SK-N-SH treated with all-trans-retinoic acid at 6 μM for 48 hours (cell line): ENCODE measurements around the gene KLHDC8A.
"Not testable (repeated sequence)": the region's sequence is repeated elsewhere in the genome, so short reads cannot be mapped to it uniquely, and the experiment has no call there.

Experiments
- ATAC-seq: fragments of 200-7000 bp; cut with Tn5 transposase; 3 replicates; pipeline ENCODE4 v1.9.1; 2020; ENCODE audit warnings: mild to moderate bottlenecking, moderate library complexity
- ARNTL ChIP-seq: fragments of 450-650 bp; formaldehyde crosslinking; IDR thresholded peaks from 2 replicates; pipeline ENCODE4 v1.5.0; 2020; ENCODE audit warnings: low read depth, mild to moderate bottlenecking, moderate library complexity, borderline replicate concordance
- BACH2 ChIP-seq: fragments of 250-450 bp; sonication (Bioruptor Pico); IDR thresholded peaks from 2 replicates; pipeline ENCODE4 v1.9.0; 2021; ENCODE audit warnings: mild to moderate bottlenecking, borderline replicate concordance
- CSDC2 ChIP-seq: fragments of 250-450 bp; sonication (Bioruptor Pico); IDR thresholded peaks from 2 replicates; pipeline ENCODE4 v1.5.0; 2020; ENCODE audit warnings: mild to moderate bottlenecking, moderate library complexity
- ESRRG ChIP-seq: fragments of 250-450 bp; sonication (Bioruptor Pico); IDR thresholded peaks from 2 replicates; pipeline ENCODE4 v1.6.1; 2021; ENCODE audit warnings: mild to moderate bottlenecking
- GLIS3 ChIP-seq: fragments of 250-450 bp; sonication (Bioruptor Pico); IDR thresholded peaks from 2 replicates; pipeline ENCODE4 v1.5.0; 2020; ENCODE audit warnings: mild to moderate bottlenecking, moderate library complexity
- ISL1 ChIP-seq: fragments of 250-450 bp; sonication (Bioruptor Pico); IDR thresholded peaks from 2 replicates; pipeline ENCODE4 v2.1.2; 2022; ENCODE audit warnings: mild to moderate bottlenecking, moderate library complexity
- OSR1 ChIP-seq: fragments of 250-450 bp; sonication (Bioruptor Pico); IDR thresholded peaks from 2 replicates; pipeline ENCODE4 v1.8.0; 2022; ENCODE audit warnings: moderate library complexity, mild to moderate bottlenecking, inconsistent platforms
- PATZ1 ChIP-seq: fragments of 250-450 bp; sonication (Bioruptor Pico); IDR thresholded peaks from 2 replicates; pipeline ENCODE4 v1.8.0; 2020; ENCODE audit warnings: mild to moderate bottlenecking, moderate library complexity, borderline replicate concordance
- POU6F1 ChIP-seq: fragments of 250-450 bp; sonication (Bioruptor Pico); IDR thresholded peaks from 2 replicates; pipeline ENCODE4 v1.8.0; 2021; ENCODE audit warnings: low read depth, mild to moderate bottlenecking, moderate library complexity, borderline replicate concordance
- PPARA ChIP-seq: fragments of 250-450 bp; sonication (Bioruptor Pico); IDR thresholded peaks from 2 replicates; pipeline ENCODE4 v1.5.0; 2020; ENCODE audit warnings: mild to moderate bottlenecking, borderline replicate concordance
- RARB ChIP-seq: fragments of 250-450 bp; sonication (Bioruptor Pico); IDR thresholded peaks from 2 replicates; pipeline ENCODE4 v1.8.0; 2021; ENCODE audit warnings: mild to moderate bottlenecking, moderate library complexity
- SNAI2 ChIP-seq: fragments of 250-450 bp; sonication (Bioruptor Pico); IDR thresholded peaks from 2 replicates; pipeline ENCODE4 v1.5.0; 2020; ENCODE audit warnings: mild to moderate bottlenecking, moderate library complexity
- TCF4 ChIP-seq: fragments of 250-450 bp; sonication (Bioruptor Pico); IDR thresholded peaks from 2 replicates; pipeline ENCODE4 v1.8.0; 2021; ENCODE audit warnings: mild to moderate bottlenecking, moderate library complexity, borderline replicate concordance
- TOX ChIP-seq: fragments of 250-450 bp; sonication (Bioruptor Pico); IDR thresholded peaks from 2 replicates; pipeline ENCODE4 v1.8.0; 2021; ENCODE audit warnings: mild to moderate bottlenecking, moderate library complexity, borderline replicate concordance
- ZC3H10 ChIP-seq: fragments of 250-450 bp; sonication (Bioruptor Pico); IDR thresholded peaks from 2 replicates; pipeline ENCODE4 v1.5.1; 2021; ENCODE audit warnings: mild to moderate bottlenecking, moderate library complexity
- ZFP3 ChIP-seq: fragments of 250-450 bp; sonication (Bioruptor Pico); IDR thresholded peaks from 2 replicates; pipeline ENCODE4 v1.5.0; 2020; ENCODE audit warnings: mild to moderate bottlenecking, moderate library complexity
- ZFP30 ChIP-seq: fragments of 450-650 bp; formaldehyde crosslinking; IDR thresholded peaks from 2 replicates; pipeline ENCODE4 v1.5.0; 2022; ENCODE audit warnings: mild to moderate bottlenecking, moderate library complexity
- ZNF565 ChIP-seq: fragments of 450-650 bp; formaldehyde crosslinking; conservative IDR thresholded peaks from 2 replicates; pipeline ENCODE4 v1.5.0; 2020; ENCODE audit warnings: low read depth, mild to moderate bottlenecking, moderate library complexity
- ZNF70 ChIP-seq: fragments of 450-650 bp; formaldehyde crosslinking; IDR thresholded peaks from 2 replicates; pipeline ENCODE4 v1.5.0; 2020; ENCODE audit warnings: mild to moderate bottlenecking, moderate library complexity
- ZNF8 ChIP-seq: fragments of 450-650 bp; formaldehyde crosslinking; IDR thresholded peaks from 2 replicates; pipeline ENCODE4 v1.5.0; 2020; ENCODE audit warnings: mild to moderate bottlenecking, moderate library complexity
- TF ChIP-seq, protein P1 (sequence below): fragments of 250-450 bp; sonication (Bioruptor Pico); IDR thresholded peaks from 2 replicates; pipeline ENCODE4 v1.5.1; 2021; ENCODE audit warnings: mild to moderate bottlenecking, moderate library complexity
- TF ChIP-seq, protein P2 (sequence below): fragments of 250-450 bp; sonication (Bioruptor Pico); IDR thresholded peaks from 2 replicates; pipeline ENCODE4 v1.5.1; 2020; ENCODE audit warnings: low read depth, mild to moderate bottlenecking, moderate library complexity
- TF ChIP-seq, protein P3 (sequence below): fragments of 250-450 bp; sonication (Bioruptor Pico); IDR thresholded peaks from 2 replicates; pipeline ENCODE4 v1.5.0; 2020; ENCODE audit warnings: mild to moderate bottlenecking, moderate library complexity

KLHDC8A gene

GRCh38 chr1:205300149-205300548 lies 56.6 kb downstream of the KLHDC8A start:
- TF ChIP-seq ARNTL (CRISPR knock-in tag) = no peak
- TF ChIP-seq, protein P1, sequence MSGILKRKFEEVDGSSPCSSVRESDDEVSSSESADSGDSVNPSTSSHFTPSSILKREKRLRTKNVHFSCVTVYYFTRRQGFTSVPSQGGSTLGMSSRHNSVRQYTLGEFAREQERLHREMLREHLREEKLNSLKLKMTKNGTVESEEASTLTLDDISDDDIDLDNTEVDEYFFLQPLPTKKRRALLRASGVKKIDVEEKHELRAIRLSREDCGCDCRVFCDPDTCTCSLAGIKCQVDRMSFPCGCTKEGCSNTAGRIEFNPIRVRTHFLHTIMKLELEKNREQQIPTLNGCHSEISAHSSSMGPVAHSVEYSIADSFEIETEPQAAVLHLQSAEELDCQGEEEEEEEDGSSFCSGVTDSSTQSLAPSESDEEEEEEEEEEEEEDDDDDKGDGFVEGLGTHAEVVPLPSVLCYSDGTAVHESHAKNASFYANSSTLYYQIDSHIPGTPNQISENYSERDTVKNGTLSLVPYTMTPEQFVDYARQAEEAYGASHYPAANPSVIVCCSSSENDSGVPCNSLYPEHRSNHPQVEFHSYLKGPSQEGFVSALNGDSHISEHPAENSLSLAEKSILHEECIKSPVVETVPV (CRISPR knock-in tag) = no peak
- TF ChIP-seq ZFP3 = no peak
- TF ChIP-seq CSDC2 (CRISPR knock-in tag) = no peak
- no peak for TF ChIP-seq POU6F1 (CRISPR knock-in tag)
- TF ChIP-seq, protein P2, sequence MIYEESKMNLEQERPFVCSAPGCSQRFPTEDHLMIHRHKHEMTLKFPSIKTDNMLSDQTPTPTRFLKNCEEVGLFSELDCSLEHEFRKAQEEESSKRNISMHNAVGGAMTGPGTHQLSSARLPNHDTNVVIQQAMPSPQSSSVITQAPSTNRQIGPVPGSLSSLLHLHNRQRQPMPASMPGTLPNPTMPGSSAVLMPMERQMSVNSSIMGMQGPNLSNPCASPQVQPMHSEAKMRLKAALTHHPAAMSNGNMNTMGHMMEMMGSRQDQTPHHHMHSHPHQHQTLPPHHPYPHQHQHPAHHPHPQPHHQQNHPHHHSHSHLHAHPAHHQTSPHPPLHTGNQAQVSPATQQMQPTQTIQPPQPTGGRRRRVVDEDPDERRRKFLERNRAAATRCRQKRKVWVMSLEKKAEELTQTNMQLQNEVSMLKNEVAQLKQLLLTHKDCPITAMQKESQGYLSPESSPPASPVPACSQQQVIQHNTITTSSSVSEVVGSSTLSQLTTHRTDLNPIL (CRISPR knock-in tag) = no peak
- TF ChIP-seq ZNF70 (CRISPR knock-in tag) = no peak
- TF ChIP-seq BACH2 = no peak
- no peak for TF ChIP-seq PPARA (CRISPR knock-in tag)
- ATAC-seq = no peak

GRCh38 chr1:205298191-205298994 lies 58.3 kb downstream of the KLHDC8A start:
- TF ChIP-seq ARNTL (CRISPR knock-in tag) (no peak), PATZ1 (CRISPR knock-in tag) (0 out of 2 replicates have a peak, but pooled peaks have one; percentile 23), CSDC2 (CRISPR knock-in tag) (no peak), TCF4 (CRISPR knock-in tag) (no peak), OSR1 (CRISPR knock-in tag) (0 out of 2 replicates have a peak, but pooled peaks have one; percentile 57), ISL1 (no peak), ZNF8 (CRISPR knock-in tag) (no peak), PPARA (CRISPR knock-in tag) (no peak), GLIS3 (no peak), BACH2 (no peak), ZFP3 (no peak), RARB (CRISPR knock-in tag) (no peak), ZFP30 (no peak), ZNF70 (CRISPR knock-in tag) (no peak), ZNF565 (CRISPR knock-in tag) (no peak), SNAI2 (no peak), ZC3H10 (no peak), POU6F1 (CRISPR knock-in tag) (no peak), TOX (CRISPR knock-in tag) (peak; percentile 77; the same call in 1 of the 2 replicates), ESRRG (CRISPR knock-in tag) (no peak)
- TF ChIP-seq, protein P3, sequence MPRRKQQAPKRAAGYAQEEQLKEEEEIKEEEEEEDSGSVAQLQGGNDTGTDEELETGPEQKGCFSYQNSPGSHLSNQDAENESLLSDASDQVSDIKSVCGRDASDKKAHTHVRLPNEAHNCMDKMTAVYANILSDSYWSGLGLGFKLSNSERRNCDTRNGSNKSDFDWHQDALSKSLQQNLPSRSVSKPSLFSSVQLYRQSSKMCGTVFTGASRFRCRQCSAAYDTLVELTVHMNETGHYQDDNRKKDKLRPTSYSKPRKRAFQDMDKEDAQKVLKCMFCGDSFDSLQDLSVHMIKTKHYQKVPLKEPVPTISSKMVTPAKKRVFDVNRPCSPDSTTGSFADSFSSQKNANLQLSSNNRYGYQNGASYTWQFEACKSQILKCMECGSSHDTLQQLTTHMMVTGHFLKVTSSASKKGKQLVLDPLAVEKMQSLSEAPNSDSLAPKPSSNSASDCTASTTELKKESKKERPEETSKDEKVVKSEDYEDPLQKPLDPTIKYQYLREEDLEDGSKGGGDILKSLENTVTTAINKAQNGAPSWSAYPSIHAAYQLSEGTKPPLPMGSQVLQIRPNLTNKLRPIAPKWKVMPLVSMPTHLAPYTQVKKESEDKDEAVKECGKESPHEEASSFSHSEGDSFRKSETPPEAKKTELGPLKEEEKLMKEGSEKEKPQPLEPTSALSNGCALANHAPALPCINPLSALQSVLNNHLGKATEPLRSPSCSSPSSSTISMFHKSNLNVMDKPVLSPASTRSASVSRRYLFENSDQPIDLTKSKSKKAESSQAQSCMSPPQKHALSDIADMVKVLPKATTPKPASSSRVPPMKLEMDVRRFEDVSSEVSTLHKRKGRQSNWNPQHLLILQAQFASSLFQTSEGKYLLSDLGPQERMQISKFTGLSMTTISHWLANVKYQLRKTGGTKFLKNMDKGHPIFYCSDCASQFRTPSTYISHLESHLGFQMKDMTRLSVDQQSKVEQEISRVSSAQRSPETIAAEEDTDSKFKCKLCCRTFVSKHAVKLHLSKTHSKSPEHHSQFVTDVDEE = no peak
- TF ChIP-seq, protein P1 (CRISPR knock-in tag) = no peak
- TF ChIP-seq, protein P2 (CRISPR knock-in tag) = no peak
- TF ChIP-seq, all 23 proteins: peak for 3
- ATAC-seq = peak; percentile 69

DNA sequence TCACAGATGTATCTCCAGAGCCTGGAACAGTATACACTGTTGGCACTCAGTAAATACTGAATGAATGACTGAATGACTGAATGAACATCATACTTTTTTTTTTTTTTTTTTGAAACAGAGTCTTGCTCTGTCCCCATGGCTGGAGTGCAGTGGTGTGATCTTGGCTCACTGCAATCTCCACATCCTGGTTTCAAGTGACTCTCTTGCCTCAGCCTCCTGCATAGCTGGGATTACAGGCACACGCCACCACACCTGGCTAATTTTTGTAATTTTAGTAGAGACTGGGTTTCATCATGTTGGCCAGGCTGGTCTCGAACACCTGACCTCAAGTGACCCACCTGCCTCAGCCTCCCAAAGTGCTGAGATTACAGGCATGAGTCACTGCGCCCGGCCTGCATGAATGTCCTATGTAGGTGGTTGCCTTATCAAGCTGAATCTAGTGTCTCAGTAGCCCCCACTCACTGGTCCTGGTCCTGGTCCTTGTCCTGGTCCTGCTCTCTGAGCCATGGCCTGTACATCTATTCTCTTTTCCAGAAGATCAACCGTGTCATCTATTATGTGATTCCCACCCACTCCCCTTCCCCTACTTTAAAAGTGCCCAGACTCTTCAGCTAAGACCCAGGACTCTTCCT lies 59.1 kb downstream of the KLHDC8A start:
- not testable (repeated sequence) for ATAC-seq
